A549 treated with GW870086 at 1 μM for 4 hours (cell line): ENCODE results near the gene AQP7. TPM values are rescaled to one million over a fixed set of nuclear protein-coding genes. Genes with fewer than 3 reads are reported as not detected.

Experiments
- total RNA-seq: library from RNA; stranded (reverse); fragments of 200-300 nt; extraction: Qiagen RNA extraction; gene quantifications from 5 replicates; pipeline ENCODE4 v1.2.3, GENCODE V29; 2022; ENCODE audit warnings: low read depth

AQP7 gene
- total RNA-seq, result 0.21 to 0.64 TPM (median 0.43 TPM) in 5 replicates

DNA sequence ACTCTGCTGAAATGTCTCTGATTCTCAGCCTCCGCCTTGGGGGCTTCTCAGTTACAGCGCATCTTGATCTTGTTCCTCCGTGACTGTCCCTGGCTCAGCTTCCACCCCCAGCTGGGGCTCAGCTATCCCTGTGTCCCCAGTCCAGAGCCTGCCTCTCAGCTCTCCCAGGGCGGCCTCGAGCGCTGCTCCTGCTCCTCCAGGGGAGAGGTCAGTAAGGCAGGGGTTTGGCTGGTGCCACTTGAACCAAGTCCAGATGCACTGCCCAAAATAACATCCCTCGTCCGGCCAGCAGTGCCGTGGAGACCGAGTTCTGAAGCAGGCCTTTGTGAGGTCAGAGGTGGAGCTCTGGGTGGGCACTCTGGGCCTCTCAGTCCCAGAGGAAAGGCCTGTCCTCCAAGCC lies at the start of gene AQP7:
Gene AQP7, minus strand, starts transcription at position 198 of the 400 bp plus-strand sequence. CDS start 1,306 bp downstream, outside the sequence.

DNA sequence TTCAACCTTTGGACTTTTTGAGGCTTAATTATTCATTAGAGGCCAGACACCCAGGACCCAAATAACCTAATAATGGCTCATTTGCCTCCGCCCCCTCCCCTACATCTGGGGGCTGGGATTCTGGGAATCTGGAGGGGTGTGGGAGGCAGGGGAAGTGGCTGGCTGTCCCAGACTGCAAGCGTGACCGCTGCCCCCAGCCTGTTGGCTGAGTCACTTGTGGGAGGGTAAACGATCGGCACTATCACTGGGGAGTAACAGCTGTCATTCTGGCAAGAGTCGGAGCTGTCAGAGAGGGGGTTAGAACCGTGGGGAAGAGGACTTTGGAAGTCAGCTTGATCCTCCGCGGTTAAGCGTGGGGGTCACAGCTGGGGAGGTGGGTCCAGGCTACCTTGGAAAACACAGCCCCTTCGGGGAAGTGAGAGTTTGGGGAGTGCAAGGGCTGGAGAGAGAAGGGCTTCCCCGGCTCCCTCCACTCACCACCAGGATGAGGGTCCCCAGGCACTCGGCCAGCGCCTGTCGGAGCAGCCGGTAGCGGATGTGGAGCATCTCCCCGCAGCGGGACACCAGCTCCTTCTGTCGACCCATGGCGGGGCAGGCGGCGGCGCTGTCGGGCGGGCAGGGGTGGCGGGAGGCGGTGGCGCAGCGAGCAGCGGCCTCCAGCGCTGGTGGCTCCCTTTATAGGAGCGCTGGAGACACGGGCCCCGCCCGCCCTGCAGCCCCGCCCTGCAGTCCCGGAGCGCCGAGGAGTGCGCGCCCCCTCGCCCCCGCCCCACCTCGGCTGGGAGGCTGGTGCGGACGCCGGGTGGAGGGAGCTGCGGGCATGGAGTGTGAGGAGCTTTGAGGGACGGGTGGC lies 44.8 kb upstream of the AQP7 start, which contains the start of gene AQP3:
Gene AQP3, minus strand, starts transcription at position 648 of the 853 bp plus-strand sequence. Its CDS starts 63 bp downstream, at position 585.

Other genes with a start within 250 kb of the AQP7 start
- gene B4GALT1, start 235.2 kb downstream of the AQP7 start, total RNA-seq, result 175 to 223 TPM (median 220 TPM) in 5 replicates
- gene SPINK4, start 162.4 kb downstream of the AQP7 start, total RNA-seq, result not detected in 5 replicates
- 135 to 147 TPM (median 138 TPM) in 5 replicates for gene BAG1, start 137.9 kb downstream of the AQP7 start, total RNA-seq
- gene CHMP5, start 137.5 kb downstream of the AQP7 start, total RNA-seq, result 68.1 to 81.0 TPM (median 73.3 TPM) in 5 replicates
- gene NFX1, start 112.1 kb downstream of the AQP7 start, total RNA-seq, result 28.2 to 32.3 TPM (median 31.9 TPM) in 5 replicates
- 11.9 to 18.2 TPM (median 15.1 TPM) in 5 replicates for gene AQP3, start 45.0 kb upstream of the AQP7 start, total RNA-seq
- gene NOL6, start 71.4 kb upstream of the AQP7 start, total RNA-seq, result 65.8 to 74.5 TPM (median 71.7 TPM) in 5 replicates
- gene ANKRD18B, start 121.7 kb upstream of the AQP7 start, total RNA-seq, result 3.3 to 7.2 TPM (median 6.8 TPM) in 5 replicates